Stimulated activated CD4-positive, alpha-beta T cell treated with anti-CD3 and anti-CD28 coated beads, Interleukin-2, amount 100 ng/mL, for 48 hours (primary cell): ENCODE measurements around the gene TRPV2.

Experiments used
- DNase-seq, 2 donors: peaks; one replicate each; pipeline ENCODE4 v3.0.0-alpha.2; 2020

Gene TRPV2

DNA sequence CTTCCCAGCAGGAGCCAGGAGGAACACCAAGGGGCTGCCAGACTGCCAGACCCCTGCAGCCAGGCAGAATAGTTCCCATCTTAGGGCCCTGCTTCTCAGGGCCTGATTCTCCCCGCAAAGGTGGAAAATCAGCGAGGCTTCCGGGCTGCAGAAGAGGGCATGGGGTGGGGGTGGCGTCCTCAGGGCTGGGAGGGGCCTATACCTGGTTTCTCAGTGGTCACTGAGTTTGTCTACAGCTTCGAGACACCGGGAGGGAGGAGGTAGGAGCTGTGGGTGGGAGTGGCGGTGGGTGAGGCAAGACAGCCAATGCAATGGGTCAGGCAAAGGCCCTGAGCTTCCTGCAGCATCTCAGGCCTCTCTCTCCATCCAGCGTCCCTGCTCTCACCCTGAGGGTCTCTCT lies 62.3 kb downstream of the TRPV2 start:
- DNase-seq, result no peak

- DNase-seq, result no peak
Measured at GRCh38 chr17:16478649-16479048, 63.3 kb downstream of the TRPV2 start.

- DNase-seq, result no peak
Measured at GRCh38 chr17:16479264-16479663, 63.9 kb downstream of the TRPV2 start.

GRCh38 chr17:16480995-16481394 lies 65.6 kb downstream of the TRPV2 start:
- no peak for DNase-seq

DNA sequence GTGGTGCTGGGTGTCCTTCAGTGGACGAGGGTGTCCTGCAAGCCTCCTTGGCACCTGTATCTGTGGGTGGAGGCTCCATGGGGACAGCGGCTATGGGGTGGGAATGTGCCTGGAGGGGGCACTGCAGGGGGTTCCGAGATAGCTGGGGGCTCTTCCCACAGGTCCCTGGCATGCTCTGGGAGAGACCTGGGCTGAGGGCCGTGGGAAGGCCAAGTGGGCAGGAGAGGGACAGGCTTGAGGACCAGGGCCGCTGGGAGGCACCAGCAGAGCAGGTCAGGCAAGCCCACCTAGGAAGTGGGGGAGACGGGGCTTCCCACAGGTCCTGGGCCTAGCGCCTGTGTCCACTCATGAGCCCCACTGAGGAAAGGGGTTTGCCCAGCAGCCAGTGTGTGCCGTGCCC lies 66.9 kb downstream of the TRPV2 start:
- DNase-seq, result no peak

- DNase-seq, result no peak
Measured at GRCh38 chr17:16483021-16483645, 67.8 kb downstream of the TRPV2 start.

DNA sequence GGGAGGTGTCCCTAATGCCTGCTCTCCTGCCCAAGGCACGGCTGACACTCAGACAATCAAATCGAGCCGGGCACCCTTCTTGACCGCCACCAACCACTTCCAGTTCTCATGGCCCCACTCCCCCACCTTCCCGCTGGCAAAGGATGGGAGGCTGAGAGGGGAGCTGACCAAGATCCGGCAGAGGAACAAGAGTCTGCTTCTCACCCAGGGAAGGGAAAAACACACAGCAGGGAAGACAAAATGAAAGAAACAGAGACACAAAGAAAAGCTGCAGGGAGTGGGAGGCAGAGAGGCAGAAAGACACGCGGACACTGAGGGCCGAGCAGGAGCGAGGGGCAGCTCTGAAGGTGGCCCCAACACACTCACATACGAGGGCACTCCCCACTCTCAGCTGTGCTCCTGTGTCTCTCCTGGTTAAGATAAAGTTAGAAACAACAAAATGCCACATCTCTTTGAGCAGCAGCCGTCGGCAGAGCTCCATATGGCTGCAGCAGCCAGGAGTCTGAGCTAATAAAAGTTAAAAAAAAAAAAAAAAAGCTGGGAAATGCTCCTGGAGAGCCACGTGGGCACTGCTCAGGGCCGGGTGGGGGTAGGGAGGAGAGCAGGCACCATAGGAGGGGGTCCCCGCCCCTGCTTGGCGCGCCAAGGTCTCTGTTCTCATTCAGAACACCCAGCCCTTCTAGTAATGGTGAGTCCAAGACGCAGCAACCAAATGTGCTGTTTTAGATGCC lies 69.2 kb downstream of the TRPV2 start:
- DNase-seq, result no peak
